ENCODE results near the gene WLS. TPM values are rescaled to one million over a fixed set of nuclear protein-coding genes. Genes with fewer than 3 reads are reported as not detected.

Gene WLS
- total and polyA plus RNA-seq, 10 of the 15 experiments (the other 5 are each of a cell fraction or from before 2014, with no cell fraction given), result 0.04 to 0.36 TPM; not detected in 8

DNA sequence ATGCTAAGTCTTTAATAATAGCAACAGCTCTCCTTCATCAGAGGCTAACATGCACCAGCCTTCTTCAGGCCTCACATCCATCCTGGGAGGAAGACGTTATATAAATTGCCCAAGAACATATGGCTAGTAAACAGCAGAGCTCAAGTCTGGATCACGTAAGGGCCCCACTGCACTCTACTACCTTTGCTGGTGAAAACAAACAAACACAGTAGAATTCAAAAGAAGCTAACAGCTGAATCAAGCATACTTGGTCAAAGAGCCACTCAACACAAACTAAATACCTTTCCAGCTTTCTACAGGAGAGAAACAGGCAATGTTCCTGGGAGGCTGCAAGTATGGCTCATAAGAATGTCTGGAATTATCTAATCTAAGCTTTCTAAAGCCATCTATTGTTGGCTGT is 66.0 kb downstream of the WLS start:
- Histone ChIP-seq H3K27me3 (replicated peaks in 1 of 2; ENCODE audit: control insufficient read depth in 2 of 2, insufficient read depth in 2 of 2, low read length in 1 of 2) (no peaks in the 10 kb centered on the region), H3K9me3 (replicated peaks; ENCODE audit: control insufficient read depth, insufficient read depth, low read length) (no peaks in the 10 kb centered on the region), H3K9ac (ENCODE audit: control insufficient read depth, insufficient read depth, low read length) (no peak overlapping the region), H3K4me1 (ENCODE audit: control insufficient read depth, insufficient read depth, low read length) (no peaks in the 10 kb centered on the region; the same call in 1 of the 2 replicates), H3K4me2 (ENCODE audit: control insufficient read depth, insufficient read depth) (no peak overlapping the region), H3K27ac (ENCODE audit: control insufficient read depth, insufficient read depth) (no peak overlapping the region), H3K79me2 (ENCODE audit: control insufficient read depth, insufficient read depth, low read length) (no peaks in the 10 kb centered on the region), H3K36me3 (ENCODE audit: control insufficient read depth in 2 of 2, insufficient read depth in 2 of 2, low read length in 1 of 2) (no peaks in the 10 kb centered on the region), H3K4me3 (no peak overlapping the region), H2AFZ (ENCODE audit: control insufficient read depth, low read depth, low read length) (no peak overlapping the region), H4K20me1 (ENCODE audit: control insufficient read depth, insufficient read depth) (no peaks in the 10 kb centered on the region)
- BruUV-seq (replicated peaks), result no TSS peak
- POLR2A ChIA-PET, result no interaction called here
- CTCF ChIA-PET, result interaction anchor here (1.0 kb wide), 1 partner anchor 46 kb away, joined by 3 read pairs; no protein-coding TSS in a partner anchor
- no peak for TF ChIP-seq RBBP5 (conservative IDR thresholded peaks at IDR 0.05)
- no peak for TF ChIP-seq PBX3 (IDR thresholded peaks at IDR 0.05; ENCODE audit: insufficient replicate concordance, low read depth, low read length)
- TF ChIP-seq BACH1 (IDR thresholded peaks at IDR 0.05; ENCODE audit: borderline replicate concordance), result no peak
- TF ChIP-seq SPI1 (IDR thresholded peaks at IDR 0.05; ENCODE audit: borderline replicate concordance, insufficient read depth, low read depth, low read length), result no peak
- no peak for TF ChIP-seq TCF7 (IDR thresholded peaks at IDR 0.05; ENCODE audit: borderline replicate concordance)
- TF ChIP-seq USF2 (IDR thresholded peaks at IDR 0.05; ENCODE audit: borderline replicate concordance, low read depth, low read length), result no peak
- no peak for TF ChIP-seq BMI1 (IDR thresholded peaks at IDR 0.05; ENCODE audit: borderline replicate concordance)
- no peak for TF ChIP-seq NR2C2 (IDR thresholded peaks at IDR 0.05; ENCODE audit: borderline replicate concordance, control insufficient read depth, insufficient read length, low read depth)
- TF ChIP-seq JUND (IDR thresholded peaks at IDR 0.05; ENCODE audit: low read depth, low read length), result no peak
- no peak for TF ChIP-seq BCL11A (IDR thresholded peaks at IDR 0.05; ENCODE audit: low read depth, low read length)
- TF ChIP-seq, protein P1, sequence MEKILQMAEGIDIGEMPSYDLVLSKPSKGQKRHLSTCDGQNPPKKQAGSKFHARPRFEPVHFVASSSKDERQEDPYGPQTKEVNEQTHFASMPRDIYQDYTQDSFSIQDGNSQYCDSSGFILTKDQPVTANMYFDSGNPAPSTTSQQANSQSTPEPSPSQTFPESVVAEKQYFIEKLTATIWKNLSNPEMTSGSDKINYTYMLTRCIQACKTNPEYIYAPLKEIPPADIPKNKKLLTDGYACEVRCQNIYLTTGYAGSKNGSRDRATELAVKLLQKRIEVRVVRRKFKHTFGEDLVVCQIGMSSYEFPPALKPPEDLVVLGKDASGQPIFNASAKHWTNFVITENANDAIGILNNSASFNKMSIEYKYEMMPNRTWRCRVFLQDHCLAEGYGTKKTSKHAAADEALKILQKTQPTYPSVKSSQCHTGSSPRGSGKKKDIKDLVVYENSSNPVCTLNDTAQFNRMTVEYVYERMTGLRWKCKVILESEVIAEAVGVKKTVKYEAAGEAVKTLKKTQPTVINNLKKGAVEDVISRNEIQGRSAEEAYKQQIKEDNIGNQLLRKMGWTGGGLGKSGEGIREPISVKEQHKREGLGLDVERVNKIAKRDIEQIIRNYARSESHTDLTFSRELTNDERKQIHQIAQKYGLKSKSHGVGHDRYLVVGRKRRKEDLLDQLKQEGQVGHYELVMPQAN (conservative IDR thresholded peaks at IDR 0.05), result no peak
- TF ChIP-seq CHD4 (IDR thresholded peaks at IDR 0.05), result no peak
- no peak for TF ChIP-seq SREBF1 (IDR thresholded peaks at IDR 0.05; ENCODE audit: low read length)
- no peak for TF ChIP-seq ASH2L (IDR thresholded peaks at IDR 0.05; ENCODE audit: borderline replicate concordance, low read depth)
- TF ChIP-seq TARDBP (IDR thresholded peaks at IDR 0.05; ENCODE audit: borderline replicate concordance), result no peak
- no peak for TF ChIP-seq CREB1 (IDR thresholded peaks at IDR 0.05; ENCODE audit: low read depth)
- TF ChIP-seq SRF (IDR thresholded peaks at IDR 0.05; ENCODE audit: low read depth in 2 of 2, low read length in 2 of 2), result no peak
- TF ChIP-seq TCF12 (IDR thresholded peaks at IDR 0.05; ENCODE audit: low read depth, low read length), result no peak
- no peak for TF ChIP-seq MYC (IDR thresholded peaks at IDR 0.05; ENCODE audit: insufficient read depth, insufficient read length, insufficient replicate concordance, low read length, severe bottlenecking)
- no peak for TF ChIP-seq TAF1 (IDR thresholded peaks at IDR 0.05; ENCODE audit: borderline replicate concordance, low read depth, low read length)
- SMC1A ChIA-PET (ENCODE audit: uncharacterized antibody, unreplicated experiment), result interaction anchor here (0.7 to 2.0 kb wide), 3 partner anchors 9 to 18 kb away, joined by 3 to 9 read pairs (median 4); no protein-coding TSS in a partner anchor
- no peak for ATAC-seq
- no peak for FAIRE-seq
- RAD21 ChIA-PET (ENCODE audit: unreplicated experiment), result no interaction called here
- DNase-seq (ENCODE audit: low read depth, low spot score), result no peak
- in situ Hi-C loops (cut with MboI) (no loop called here), intact Hi-C loops (cut with micrococcal nuclease; ENCODE audit: unreplicated experiment) (no loop called here)
- 23% methylated on average over 2 of the region's 2 CpGs for WGBS (ENCODE audit: insufficient coverage, insufficient replicate concordance, low lambda C conversion rate, missing lambda C conversion rate)

Measured in GM12878 (cell line).